ENCODE data around the gene FLOT1. TPM values are rescaled to one million over a fixed set of nuclear protein-coding genes. Genes with fewer than 3 reads are reported as not detected.

Gene FLOT1
- total and polyA plus RNA-seq, 5 donors from 2014 or later = 25.3 to 63.2 (median 39.8) TPM

- Mint-ChIP-seq H3K4me3 (peak overlapping the region in 1 of 4 donors; percentile 8), H3K27ac (peak overlapping the region in 1 of 3 donors; percentile 53), H3K4me1 (peaks cover 0 to 28% (median 19%) of the 10 kb centered on the region in 4 donors), H3K9me3 (peaks cover 0 to 2% (median 0%) of the 10 kb centered on the region in 7 donors), H3K36me3 (no peaks in the 10 kb centered on the region), H3K27me3 (peaks cover 7% of the 10 kb centered on the region)
- no peak overlapping the region for H3K27ac ChIP-seq (ENCODE audit: insufficient read depth, low read length, poor library complexity, severe bottlenecking)
- no peak for ATAC-seq (ENCODE audit: low read depth in 2 of 2)
- peaks cover 14% of the 10 kb centered on the region for H3K4me1 ChIP-seq (ENCODE audit: control insufficient read depth, insufficient read depth, low read length, poor library complexity, severe bottlenecking)
- no peak overlapping the region for H3K4me3 ChIP-seq (ENCODE audit: low read depth, low read length)
- H3K36me3 ChIP-seq (ENCODE audit: control insufficient read depth, insufficient read depth, low read length) = no peaks in the 10 kb centered on the region
- H3K27me3 ChIP-seq (ENCODE audit: control insufficient read depth, insufficient read depth, low read length) = no peaks in the 10 kb centered on the region
- no peaks in the 10 kb centered on the region for H3K9me3 ChIP-seq (ENCODE audit: control insufficient read depth in 2 of 2, low read length in 2 of 2)
- no peak for DNase-seq
Observed at GRCh38 chr6:30747902-30748769, 5.6 kb upstream of the FLOT1 start.

GRCh38 chr6:30747300-30747687 is 4.8 kb upstream of the FLOT1 start:
- H3K4me1 ChIP-seq (ENCODE audit: control insufficient read depth, insufficient read depth, low read length, poor library complexity, severe bottlenecking) = peaks cover 21% of the 10 kb centered on the region
- peak overlapping the region in 1 of 3 donors; percentile 53 for H3K27ac Mint-ChIP-seq
- ATAC-seq (ENCODE audit: low read depth in 2 of 2) (no peak), DNase-seq (no peak)
- peaks cover 0 to 2% (median 0%) of the 10 kb centered on the region in 7 donors for H3K9me3 Mint-ChIP-seq
- no peak overlapping the region for H3K4me3 Mint-ChIP-seq
- H3K4me1 Mint-ChIP-seq = peaks cover 0 to 33% (median 21%) of the 10 kb centered on the region in 4 donors
- H3K9me3 ChIP-seq (ENCODE audit: control insufficient read depth in 2 of 2, low read length in 2 of 2) = no peaks in the 10 kb centered on the region
- no peaks in the 10 kb centered on the region for H3K27me3 ChIP-seq (ENCODE audit: control insufficient read depth, insufficient read depth, low read length)
- H3K36me3 Mint-ChIP-seq = no peaks in the 10 kb centered on the region
- H3K27ac ChIP-seq (ENCODE audit: insufficient read depth, low read length, poor library complexity, severe bottlenecking) = no peak overlapping the region
- H3K27me3 Mint-ChIP-seq = peaks cover 7% of the 10 kb centered on the region
- H3K36me3 ChIP-seq (ENCODE audit: control insufficient read depth, insufficient read depth, low read length) = no peaks in the 10 kb centered on the region
- no peak overlapping the region for H3K4me3 ChIP-seq (ENCODE audit: low read depth, low read length)

- Mint-ChIP-seq H3K4me1 (peaks cover 0 to 63% (median 41%) of the 10 kb centered on the region in 4 donors), H3K36me3 (peaks cover 7% of the 10 kb centered on the region), H3K4me3 (peak within 1 kb of the TSS; percentile 91 to 98 (median 96)), H3K9me3 (peaks cover 0 to 2% (median 0%) of the 10 kb centered on the region in 7 donors), H3K27me3 (peaks cover 7% of the 10 kb centered on the region), H3K27ac (peak within 1 kb of the TSS; percentile 92 to 94 (median 93))
- H3K27me3 ChIP-seq (ENCODE audit: control insufficient read depth, insufficient read depth, low read length) = no peaks in the 10 kb centered on the region
- DNase-seq = peak; percentile 61 to 68 (median 63)
- peak; percentile 55 to 62 for ATAC-seq (ENCODE audit: low read depth in 2 of 2)
- peak within 1 kb of the TSS; percentile 59 for H3K27ac ChIP-seq (ENCODE audit: insufficient read depth, low read length, poor library complexity, severe bottlenecking)
- H3K36me3 ChIP-seq (ENCODE audit: control insufficient read depth, insufficient read depth, low read length) = no peaks in the 10 kb centered on the region
- peak within 1 kb of the TSS; percentile 80 for H3K4me3 ChIP-seq (ENCODE audit: low read depth, low read length)
- no peaks in the 10 kb centered on the region for H3K9me3 ChIP-seq (ENCODE audit: control insufficient read depth in 2 of 2, low read length in 2 of 2)
- H3K4me1 ChIP-seq (ENCODE audit: control insufficient read depth, insufficient read depth, low read length, poor library complexity, severe bottlenecking) = peaks cover 33% of the 10 kb centered on the region
Observed at GRCh38 chr6:30744054-30744805, 1.7 kb upstream of the FLOT1 start, which contains the start of gene IER3. IER3 (minus strand) TSS chr6:30744547; CDS start chr6:30744518, 29 bp downstream.

GRCh38 chr6:30743099-30744053 is 889 bp upstream of the FLOT1 start:
- Mint-ChIP-seq H3K27me3 (peaks cover 7% of the 10 kb centered on the region), H3K4me1 (peaks cover 0 to 70% (median 45%) of the 10 kb centered on the region in 4 donors), H3K36me3 (peaks cover 16% of the 10 kb centered on the region), H3K9me3 (peaks cover 0 to 2% (median 0%) of the 10 kb centered on the region in 7 donors), H3K4me3 (peak overlapping the region; percentile 91 to 98 (median 96)), H3K27ac (peak overlapping the region; percentile 90 to 94 (median 93))
- Histone ChIP-seq H3K4me3 (ENCODE audit: low read depth, low read length) (peak overlapping the region; percentile 80), H3K4me1 (ENCODE audit: control insufficient read depth, insufficient read depth, low read length, poor library complexity, severe bottlenecking) (peaks cover 36% of the 10 kb centered on the region), H3K9me3 (ENCODE audit: control insufficient read depth in 2 of 2, low read length in 2 of 2) (no peaks in the 10 kb centered on the region), H3K36me3 (ENCODE audit: control insufficient read depth, insufficient read depth, low read length) (no peaks in the 10 kb centered on the region), H3K27ac (ENCODE audit: insufficient read depth, low read length, poor library complexity, severe bottlenecking) (peak overlapping the region; percentile 59), H3K27me3 (ENCODE audit: control insufficient read depth, insufficient read depth, low read length) (no peaks in the 10 kb centered on the region)
- DNase-seq (peak; percentile 23 to 50 (median 34)), ATAC-seq (ENCODE audit: low read depth in 2 of 2) (peak; percentile 24 to 38)

- peak overlapping the region; percentile 88 to 89 (median 89) for H3K27ac Mint-ChIP-seq
- no peak for ATAC-seq (ENCODE audit: low read depth in 2 of 2)
- peak overlapping the region; percentile 59 for H3K27ac ChIP-seq (ENCODE audit: insufficient read depth, low read length, poor library complexity, severe bottlenecking)
- peak overlapping the region; percentile 66 for H3K4me3 ChIP-seq (ENCODE audit: low read depth, low read length)
- H3K9me3 ChIP-seq (ENCODE audit: control insufficient read depth in 2 of 2, low read length in 2 of 2) = no peaks in the 10 kb centered on the region
- H3K4me3 Mint-ChIP-seq = peak overlapping the region; percentile 86 to 96 (median 94)
- H3K36me3 Mint-ChIP-seq = peaks cover 23% of the 10 kb centered on the region
- no peaks in the 10 kb centered on the region for H3K27me3 ChIP-seq (ENCODE audit: control insufficient read depth, insufficient read depth, low read length)
- peaks cover 51% of the 10 kb centered on the region for H3K4me1 ChIP-seq (ENCODE audit: control insufficient read depth, insufficient read depth, low read length, poor library complexity, severe bottlenecking)
- peaks cover 0 to 2% (median 0%) of the 10 kb centered on the region in 7 donors for H3K9me3 Mint-ChIP-seq
- DNase-seq = no peak
- H3K4me1 Mint-ChIP-seq = peaks cover 10 to 76% (median 52%) of the 10 kb centered on the region in 4 donors
- no peaks in the 10 kb centered on the region for H3K36me3 ChIP-seq (ENCODE audit: control insufficient read depth, insufficient read depth, low read length)
- H3K27me3 Mint-ChIP-seq = peaks cover 7% of the 10 kb centered on the region
Observed at GRCh38 chr6:30741789-30742315, 635 bp downstream of the FLOT1 start.

GRCh38 chr6:30741063-30741779 is 1.3 kb downstream of the FLOT1 start:
- peak overlapping the region; percentile 88 to 89 (median 89) for H3K27ac Mint-ChIP-seq
- Histone ChIP-seq H3K4me1 (ENCODE audit: control insufficient read depth, insufficient read depth, low read length, poor library complexity, severe bottlenecking) (peaks cover 58% of the 10 kb centered on the region), H3K9me3 (ENCODE audit: control insufficient read depth in 2 of 2, low read length in 2 of 2) (no peaks in the 10 kb centered on the region), H3K27me3 (ENCODE audit: control insufficient read depth, insufficient read depth, low read length) (no peaks in the 10 kb centered on the region), H3K36me3 (ENCODE audit: control insufficient read depth, insufficient read depth, low read length) (no peaks in the 10 kb centered on the region), H3K27ac (ENCODE audit: insufficient read depth, low read length, poor library complexity, severe bottlenecking) (peak overlapping the region; percentile 59), H3K4me3 (ENCODE audit: low read depth, low read length) (peak overlapping the region; percentile 37)
- H3K36me3 Mint-ChIP-seq = peaks cover 25% of the 10 kb centered on the region
- DNase-seq (no peak), ATAC-seq (ENCODE audit: low read depth in 2 of 2) (no peak)
- peaks cover 0 to 2% (median 0%) of the 10 kb centered on the region in 7 donors for H3K9me3 Mint-ChIP-seq
- peak overlapping the region; percentile 59 to 96 (median 94) for H3K4me3 Mint-ChIP-seq
- peaks cover 7% of the 10 kb centered on the region for H3K27me3 Mint-ChIP-seq
- H3K4me1 Mint-ChIP-seq = peaks cover 12 to 81% (median 55%) of the 10 kb centered on the region in 4 donors

Data from CD4-positive, CD25-positive, alpha-beta regulatory T cell (primary cell).